PFSK-1 (cell line): Measurements from ENCODE around the gene LAMA3.

ENCODE experiments used
- FOXP2 ChIP-seq: optimal IDR thresholded peaks from 2 replicates; pipeline ENCODE3; 2011; ENCODE audit warnings: borderline replicate concordance, control low read depth, inconsistent platforms; ENCODE audit not compliant: insufficient read depth; ENCODE audit errors: extremely low read length, extremely low read depth
- POLR2AphosphoS5 ChIP-seq: IDR thresholded peaks from 2 replicates; pipeline ENCODE4 v1.6.1; 2012; ENCODE audit warnings: low read depth, mild to moderate bottlenecking, control low read depth, low read length, moderate library complexity
- SIN3A ChIP-seq: IDR thresholded peaks from 2 replicates; pipeline ENCODE4 v1.6.1; 2012; ENCODE audit warnings: mild to moderate bottlenecking, low read length, moderate library complexity, borderline replicate concordance; ENCODE audit not compliant: insufficient read depth
- TAF1 ChIP-seq: IDR thresholded peaks from 2 replicates; pipeline ENCODE4 v1.6.1; 2012; ENCODE audit warnings: low read length, control low read depth, borderline replicate concordance; ENCODE audit not compliant: insufficient read depth
- TF ChIP-seq, protein P1 (sequence below), 2 experiments: IDR thresholded peaks; 2 replicates each; pipeline versions ENCODE4 v1.6.1 to v1.8.0; 2011 to 2012; ENCODE audit warnings: low read depth in 2 of 2, low read length in 2 of 2, control low read depth in 1 of 2, inconsistent platforms in 1 of 2, mild to moderate bottlenecking in 1 of 2, moderate library complexity in 1 of 2; ENCODE audit not compliant: insufficient read depth in 1 of 2

Gene LAMA3

DNA sequence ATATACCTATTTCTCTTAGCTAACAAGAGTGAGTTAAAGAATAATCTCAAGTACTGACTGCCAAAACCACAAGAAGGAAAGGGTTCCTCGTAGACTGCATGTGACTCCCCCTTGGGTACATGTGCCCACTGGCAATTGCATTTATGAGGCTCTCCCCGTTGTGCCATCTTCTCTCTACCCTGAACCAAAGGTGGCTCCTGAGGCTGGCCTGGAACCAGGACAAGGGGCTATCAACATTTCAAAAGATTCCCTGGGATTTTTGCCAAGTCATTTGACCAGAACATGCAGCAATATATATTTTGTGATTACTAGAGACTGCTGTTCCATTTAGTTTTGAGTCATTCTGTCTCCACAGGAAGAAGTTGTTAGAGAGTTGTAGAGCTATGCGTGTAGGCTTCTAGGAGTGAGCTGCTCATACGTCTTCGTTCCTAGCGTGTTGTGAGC is 45.8 kb downstream of the LAMA3 start:
- no peak for TF ChIP-seq FOXP2
- TF ChIP-seq, protein P1, sequence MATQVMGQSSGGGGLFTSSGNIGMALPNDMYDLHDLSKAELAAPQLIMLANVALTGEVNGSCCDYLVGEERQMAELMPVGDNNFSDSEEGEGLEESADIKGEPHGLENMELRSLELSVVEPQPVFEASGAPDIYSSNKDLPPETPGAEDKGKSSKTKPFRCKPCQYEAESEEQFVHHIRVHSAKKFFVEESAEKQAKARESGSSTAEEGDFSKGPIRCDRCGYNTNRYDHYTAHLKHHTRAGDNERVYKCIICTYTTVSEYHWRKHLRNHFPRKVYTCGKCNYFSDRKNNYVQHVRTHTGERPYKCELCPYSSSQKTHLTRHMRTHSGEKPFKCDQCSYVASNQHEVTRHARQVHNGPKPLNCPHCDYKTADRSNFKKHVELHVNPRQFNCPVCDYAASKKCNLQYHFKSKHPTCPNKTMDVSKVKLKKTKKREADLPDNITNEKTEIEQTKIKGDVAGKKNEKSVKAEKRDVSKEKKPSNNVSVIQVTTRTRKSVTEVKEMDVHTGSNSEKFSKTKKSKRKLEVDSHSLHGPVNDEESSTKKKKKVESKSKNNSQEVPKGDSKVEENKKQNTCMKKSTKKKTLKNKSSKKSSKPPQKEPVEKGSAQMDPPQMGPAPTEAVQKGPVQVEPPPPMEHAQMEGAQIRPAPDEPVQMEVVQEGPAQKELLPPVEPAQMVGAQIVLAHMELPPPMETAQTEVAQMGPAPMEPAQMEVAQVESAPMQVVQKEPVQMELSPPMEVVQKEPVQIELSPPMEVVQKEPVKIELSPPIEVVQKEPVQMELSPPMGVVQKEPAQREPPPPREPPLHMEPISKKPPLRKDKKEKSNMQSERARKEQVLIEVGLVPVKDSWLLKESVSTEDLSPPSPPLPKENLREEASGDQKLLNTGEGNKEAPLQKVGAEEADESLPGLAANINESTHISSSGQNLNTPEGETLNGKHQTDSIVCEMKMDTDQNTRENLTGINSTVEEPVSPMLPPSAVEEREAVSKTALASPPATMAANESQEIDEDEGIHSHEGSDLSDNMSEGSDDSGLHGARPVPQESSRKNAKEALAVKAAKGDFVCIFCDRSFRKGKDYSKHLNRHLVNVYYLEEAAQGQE (IDR thresholded peaks at IDR 0.05; ENCODE audit: insufficient read depth in 1 of 2, low read depth in 2 of 2, low read length in 2 of 2), result no peak
- TF ChIP-seq SIN3A, result no peak
- TF ChIP-seq TAF1, result no peak
- TF ChIP-seq POLR2AphosphoS5, result no peak

GRCh38 chr18:23737578-23737977 is 48.3 kb downstream of the LAMA3 start:
- TF ChIP-seq, protein P1 (IDR thresholded peaks at IDR 0.05; ENCODE audit: insufficient read depth in 1 of 2, low read depth in 2 of 2, low read length in 2 of 2), result no peak
- no peak for TF ChIP-seq TAF1
- no peak for TF ChIP-seq SIN3A
- TF ChIP-seq POLR2AphosphoS5, result no peak
- no peak for TF ChIP-seq FOXP2

DNA sequence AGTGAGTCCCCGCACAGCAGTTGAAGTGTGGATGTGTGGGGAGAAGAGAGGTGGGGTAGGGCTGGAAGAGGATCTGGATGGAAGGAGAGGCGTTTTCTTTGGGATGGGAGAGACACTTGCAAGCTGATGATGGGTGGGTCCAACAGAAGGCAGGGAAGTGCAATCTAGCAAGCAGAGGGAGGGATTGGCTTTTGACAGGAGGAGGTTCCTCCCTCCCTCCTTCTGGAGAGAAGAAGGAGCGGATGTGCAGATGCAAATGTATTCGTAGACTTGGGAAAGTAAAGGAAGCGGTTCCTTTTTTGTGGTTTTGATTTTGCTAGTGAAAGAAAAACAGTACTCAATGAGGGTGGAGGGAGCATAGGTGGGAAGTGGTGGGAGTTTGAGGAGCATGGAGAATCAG is 48.9 kb downstream of the LAMA3 start:
- TF ChIP-seq, protein P1 (IDR thresholded peaks at IDR 0.05; ENCODE audit: insufficient read depth in 1 of 2, low read depth in 2 of 2, low read length in 2 of 2), result no peak
- TF ChIP-seq FOXP2 (no peak), POLR2AphosphoS5 (no peak), SIN3A (no peak), TAF1 (no peak)

- TF ChIP-seq SIN3A (no peak), POLR2AphosphoS5 (no peak), TAF1 (no peak), FOXP2 (no peak)
- TF ChIP-seq, protein P1 (IDR thresholded peaks at IDR 0.05; ENCODE audit: insufficient read depth in 1 of 2, low read depth in 2 of 2, low read length in 2 of 2), result no peak
These were observed 49.3 kb downstream of the LAMA3 start for GRCh38 chr18:23738575-23738974.
